Nephron (organoid): ENCODE data around the gene RASGRP4.

Experiments
- H3K27ac Mint-ChIP-seq, 3 experiments: 2 replicates each; pipeline ENCODE4 v1.8.0; 2020; ENCODE audit warnings: mixed read lengths in 3 of 3, mild to moderate bottlenecking in 2 of 3, moderate library complexity in 1 of 3
- H3K27me3 Mint-ChIP-seq: 2 replicates; pipeline ENCODE4 v1.8.0; 2021; ENCODE audit warnings: low read depth, mild to moderate bottlenecking, moderate library complexity, mixed read lengths
- H3K36me3 Mint-ChIP-seq: 2 replicates; pipeline ENCODE4 v1.8.0; 2020; ENCODE audit warnings: low read depth, mixed read lengths
- H3K4me1 Mint-ChIP-seq: 2 replicates; pipeline ENCODE4 v1.8.0; 2020; ENCODE audit warnings: mixed read lengths
- H3K4me3 Mint-ChIP-seq, 3 experiments: 2 replicates each; pipeline ENCODE4 v1.8.0; 2020; ENCODE audit warnings: mild to moderate bottlenecking in 3 of 3, mixed read lengths in 3 of 3, moderate library complexity in 2 of 3
- H3K9me3 Mint-ChIP-seq: 2 replicates; pipeline ENCODE4 v1.8.0; 2020; ENCODE audit warnings: mixed read lengths
- CTCF ChIP-seq, 3 experiments: fragments of 200-600 bp; sonication (generic); IDR thresholded peaks; one replicate each; pipeline ENCODE4 v1.5.0; 2021; ENCODE audit warnings: antibody characterized with exemption in 3 of 3; ENCODE audit not compliant: unreplicated experiment in 3 of 3

RASGRP4 gene

GRCh38 chr19:38402623-38402966 lies 23.4 kb downstream of the RASGRP4 start:
- H3K27me3 Mint-ChIP-seq: peaks cover 15% of the 10 kb centered on the region
- H3K27ac Mint-ChIP-seq: peak overlapping the region in 2 of 3 experiments; percentile 48 to 65
- no peaks in the 10 kb centered on the region for H3K9me3 Mint-ChIP-seq
- peak overlapping the region; percentile 88 to 92 (median 91) for H3K4me3 Mint-ChIP-seq
- H3K4me1 Mint-ChIP-seq: no peaks in the 10 kb centered on the region
- H3K36me3 Mint-ChIP-seq: peaks cover 9% of the 10 kb centered on the region
- no peak for TF ChIP-seq CTCF (IDR thresholded peaks at IDR 0.05; ENCODE audit: unreplicated experiment in 3 of 3)

GRCh38 chr19:38401148-38401547 lies 24.9 kb downstream of the RASGRP4 start:
- H3K4me3 Mint-ChIP-seq: no peak overlapping the region
- no peak overlapping the region for H3K27ac Mint-ChIP-seq
- H3K36me3 Mint-ChIP-seq: peaks cover 17% of the 10 kb centered on the region
- TF ChIP-seq CTCF (IDR thresholded peaks at IDR 0.05; ENCODE audit: unreplicated experiment in 3 of 3): no peak
- peaks cover 6% of the 10 kb centered on the region for H3K9me3 Mint-ChIP-seq
- H3K27me3 Mint-ChIP-seq: peaks cover 20% of the 10 kb centered on the region
- no peaks in the 10 kb centered on the region for H3K4me1 Mint-ChIP-seq

GRCh38 chr19:38400361-38400760 lies 25.7 kb downstream of the RASGRP4 start:
- Mint-ChIP-seq H3K27me3 (peaks cover 20% of the 10 kb centered on the region), H3K36me3 (peaks cover 16% of the 10 kb centered on the region), H3K27ac (no peak overlapping the region), H3K9me3 (peaks cover 6% of the 10 kb centered on the region), H3K4me1 (no peaks in the 10 kb centered on the region), H3K4me3 (peak overlapping the region in 2 of 3 experiments; percentile 27 to 35)
- TF ChIP-seq CTCF (IDR thresholded peaks at IDR 0.05; ENCODE audit: unreplicated experiment in 3 of 3): no peak

- no peak for TF ChIP-seq CTCF (IDR thresholded peaks at IDR 0.05; ENCODE audit: unreplicated experiment in 3 of 3)
- H3K27me3 Mint-ChIP-seq: peaks cover 20% of the 10 kb centered on the region
- no peaks in the 10 kb centered on the region for H3K4me1 Mint-ChIP-seq
- H3K27ac Mint-ChIP-seq: no peak overlapping the region
- peaks cover 6% of the 10 kb centered on the region for H3K9me3 Mint-ChIP-seq
- no peak overlapping the region for H3K4me3 Mint-ChIP-seq
- H3K36me3 Mint-ChIP-seq: peaks cover 18% of the 10 kb centered on the region
These were observed 26.5 kb downstream of the RASGRP4 start for GRCh38 chr19:38399537-38399936.

- H3K36me3 Mint-ChIP-seq: peaks cover 21% of the 10 kb centered on the region
- peaks cover 20% of the 10 kb centered on the region for H3K27me3 Mint-ChIP-seq
- H3K4me3 Mint-ChIP-seq: no peak overlapping the region
- peaks cover 7% of the 10 kb centered on the region for H3K9me3 Mint-ChIP-seq
- no peaks in the 10 kb centered on the region for H3K4me1 Mint-ChIP-seq
- no peak for TF ChIP-seq CTCF (IDR thresholded peaks at IDR 0.05; ENCODE audit: unreplicated experiment in 3 of 3)
- H3K27ac Mint-ChIP-seq: no peak overlapping the region
These were observed 26.9 kb downstream of the RASGRP4 start for GRCh38 chr19:38399081-38399480.

GRCh38 chr19:38395381-38396114 lies 30.5 kb downstream of the RASGRP4 start:
- H3K27me3 Mint-ChIP-seq: peaks cover 24% of the 10 kb centered on the region
- TF ChIP-seq CTCF (IDR thresholded peaks at IDR 0.05; ENCODE audit: unreplicated experiment in 3 of 3): no peak
- no peak overlapping the region for H3K27ac Mint-ChIP-seq
- H3K4me1 Mint-ChIP-seq: no peaks in the 10 kb centered on the region
- H3K9me3 Mint-ChIP-seq: peaks cover 10% of the 10 kb centered on the region
- H3K4me3 Mint-ChIP-seq: no peak overlapping the region
- H3K36me3 Mint-ChIP-seq: peaks cover 27% of the 10 kb centered on the region
